GM12801 (cell line): ENCODE results near the gene MAP3K6.

Source experiments
- TF ChIP-seq, protein P1 (sequence below): IDR thresholded peaks from one replicate; pipeline ENCODE4 v1.5.1; 2011; ENCODE audit warnings: control low read depth; ENCODE audit not compliant: insufficient read length; ENCODE audit errors: extremely low read depth

Gene MAP3K6

GRCh38 chr1:27331426-27331825 lies 35.3 kb downstream of the MAP3K6 start:
- TF ChIP-seq, protein P1, sequence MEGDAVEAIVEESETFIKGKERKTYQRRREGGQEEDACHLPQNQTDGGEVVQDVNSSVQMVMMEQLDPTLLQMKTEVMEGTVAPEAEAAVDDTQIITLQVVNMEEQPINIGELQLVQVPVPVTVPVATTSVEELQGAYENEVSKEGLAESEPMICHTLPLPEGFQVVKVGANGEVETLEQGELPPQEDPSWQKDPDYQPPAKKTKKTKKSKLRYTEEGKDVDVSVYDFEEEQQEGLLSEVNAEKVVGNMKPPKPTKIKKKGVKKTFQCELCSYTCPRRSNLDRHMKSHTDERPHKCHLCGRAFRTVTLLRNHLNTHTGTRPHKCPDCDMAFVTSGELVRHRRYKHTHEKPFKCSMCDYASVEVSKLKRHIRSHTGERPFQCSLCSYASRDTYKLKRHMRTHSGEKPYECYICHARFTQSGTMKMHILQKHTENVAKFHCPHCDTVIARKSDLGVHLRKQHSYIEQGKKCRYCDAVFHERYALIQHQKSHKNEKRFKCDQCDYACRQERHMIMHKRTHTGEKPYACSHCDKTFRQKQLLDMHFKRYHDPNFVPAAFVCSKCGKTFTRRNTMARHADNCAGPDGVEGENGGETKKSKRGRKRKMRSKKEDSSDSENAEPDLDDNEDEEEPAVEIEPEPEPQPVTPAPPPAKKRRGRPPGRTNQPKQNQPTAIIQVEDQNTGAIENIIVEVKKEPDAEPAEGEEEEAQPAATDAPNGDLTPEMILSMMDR, result no peak

- TF ChIP-seq, protein P1, result no peak
Measured at GRCh38 chr1:27330786-27331185, 36.0 kb downstream of the MAP3K6 start.

- TF ChIP-seq, protein P1, result no peak
Measured at GRCh38 chr1:27327964-27328363, 38.8 kb downstream of the MAP3K6 start.

- TF ChIP-seq, protein P1, result no peak
Measured at GRCh38 chr1:27325286-27325685, 41.5 kb downstream of the MAP3K6 start.

- TF ChIP-seq, protein P1, result no peak
Measured at GRCh38 chr1:27322569-27323240, 44.1 kb downstream of the MAP3K6 start.

DNA sequence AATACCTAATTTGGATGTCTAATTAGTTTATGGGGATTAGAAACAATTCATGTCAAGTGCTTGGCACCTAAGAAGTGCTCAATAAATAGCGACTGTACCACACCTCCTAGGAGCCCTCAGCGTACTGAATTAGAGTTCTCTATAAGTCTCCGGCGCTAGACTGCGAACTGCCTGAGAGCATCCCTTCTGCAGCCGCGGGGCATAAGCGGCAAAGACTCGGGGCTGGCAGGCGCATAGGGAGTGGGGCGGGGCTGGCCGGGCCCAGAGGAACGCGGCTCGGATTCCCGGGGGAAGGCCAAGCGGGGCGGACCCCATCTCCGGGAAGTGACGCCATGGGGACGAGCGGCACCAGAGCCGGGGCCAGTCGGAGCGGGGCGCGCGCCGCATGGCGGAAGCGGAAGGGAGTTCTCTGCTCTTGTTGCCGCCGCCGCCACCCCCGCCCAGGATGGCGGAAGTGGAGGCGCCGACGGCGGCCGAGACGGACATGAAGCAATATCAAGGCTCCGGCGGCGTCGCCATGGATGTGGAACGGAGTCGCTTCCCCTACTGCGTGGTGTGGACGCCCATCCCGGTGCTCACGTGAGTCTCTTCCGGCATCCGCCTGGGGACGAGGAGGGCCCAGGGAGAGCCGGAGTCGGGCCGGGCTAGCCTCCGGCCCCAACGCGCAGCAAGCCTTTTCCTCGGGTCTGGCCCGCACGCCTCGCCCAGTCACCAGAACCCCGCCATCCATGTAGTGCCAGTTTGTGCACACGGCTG lies 44.8 kb downstream of the MAP3K6 start, which contains the start of gene TMEM222:
Gene TMEM222 (plus strand): TSS at position 351 of the 756 bp plus-strand sequence. CDS start 35 bp downstream, at position 386.
- TF ChIP-seq, protein P1, result no peak

DNA sequence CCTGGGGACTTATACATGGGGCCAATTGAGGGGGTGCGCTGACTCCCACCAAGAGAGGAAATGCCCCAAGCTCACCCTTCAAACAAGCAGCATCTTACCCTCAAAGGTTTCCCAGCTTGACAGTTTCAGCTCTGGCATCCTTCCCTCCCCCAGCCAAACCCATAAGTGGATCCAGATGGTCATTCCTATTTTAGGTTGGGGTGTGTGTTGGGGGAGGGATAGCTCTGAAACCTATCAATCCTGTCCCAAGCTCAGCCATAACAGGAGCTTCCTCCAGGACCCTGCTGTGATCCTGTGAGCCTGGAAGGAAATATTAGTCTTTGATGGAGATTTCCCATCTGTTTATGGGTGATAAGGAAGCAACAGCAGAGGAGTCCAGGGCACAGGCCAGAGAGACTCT lies 48.2 kb downstream of the MAP3K6 start:
- TF ChIP-seq, protein P1, result no peak
